SKM-1 treated with dmso at 0.1 percent for 144 hours (cell line): ENCODE results near the gene IL10RB.
A peak's percentile ranks its signal among the peaks of the same experiment; 100 is the strongest.

Experiments used
- DNase-seq: peaks from one replicate; lab custom pipeline; 2025; ENCODE audit not compliant: unreplicated experiment; lab: John Stamatoyannopoulos, UW

IL10RB gene

GRCh38 chr21:33265664-33266049, 510 bp upstream of the IL10RB start:
- DNase-seq, result peak; percentile 98

GRCh38 chr21:33266789-33267135, 595 bp downstream of the IL10RB start:
- no peak for DNase-seq

- no peak for DNase-seq
These were observed 1.1 kb downstream of the IL10RB start for GRCh38 chr21:33267250-33267649.

GRCh38 chr21:33268393-33268736, 2.2 kb downstream of the IL10RB start:
- no peak for DNase-seq

- DNase-seq, result no peak
These were observed 2.7 kb downstream of the IL10RB start for GRCh38 chr21:33268737-33269441.

GRCh38 chr21:33270986-33271385, 4.8 kb downstream of the IL10RB start:
- no peak for DNase-seq

GRCh38 chr21:33273044-33273443, 6.9 kb downstream of the IL10RB start:
- no peak for DNase-seq

- DNase-seq, result no peak
These were observed 12.6 kb downstream of the IL10RB start for GRCh38 chr21:33278721-33279120.

- no peak for DNase-seq
These were observed 13.2 kb downstream of the IL10RB start for GRCh38 chr21:33279330-33279820.

- DNase-seq, result no peak
These were observed 15.0 kb downstream of the IL10RB start for GRCh38 chr21:33281096-33281652.

- no peak for DNase-seq
These were observed 17.0 kb downstream of the IL10RB start for GRCh38 chr21:33283203-33283602.

- DNase-seq, result no peak
These were observed 19.9 kb downstream of the IL10RB start for GRCh38 chr21:33286076-33286475.

- no peak for DNase-seq
These were observed 20.7 kb downstream of the IL10RB start for GRCh38 chr21:33286600-33287456.

- no peak for DNase-seq
These were observed 23.1 kb downstream of the IL10RB start for GRCh38 chr21:33289199-33289819.

GRCh38 chr21:33290441-33290840, 24.3 kb downstream of the IL10RB start:
- no peak for DNase-seq

GRCh38 chr21:33291686-33292085, 25.5 kb downstream of the IL10RB start:
- DNase-seq, result no peak

GRCh38 chr21:33292724-33293123, 26.6 kb downstream of the IL10RB start:
- no peak for DNase-seq

- no peak for DNase-seq
These were observed 27.0 kb downstream of the IL10RB start for GRCh38 chr21:33293136-33293535.

- no peak for DNase-seq
These were observed 27.6 kb downstream of the IL10RB start for GRCh38 chr21:33293811-33294216.

- no peak for DNase-seq
These were observed 30.0 kb downstream of the IL10RB start for GRCh38 chr21:33296156-33296555.

GRCh38 chr21:33299181-33299752, 33.1 kb downstream of the IL10RB start:
- peak; percentile 80 for DNase-seq
